KMS-11 (cell line): ENCODE results near the gene GDF7.

ENCODE experiments used
- H2AFZ ChIP-seq: fragments of 200-600 bp; sonication (generic); 2 replicates; pipeline ENCODE4 v1.6.1; 2016; ENCODE audit warnings: antibody characterized with exemption, mixed run types, low read depth
- H3K27ac ChIP-seq: fragments of 200-600 bp; sonication (generic); 2 replicates; pipeline ENCODE4 v1.6.1; 2016; ENCODE audit warnings: mild to moderate bottlenecking, mixed run types
- H3K27me3 ChIP-seq: fragments of 200-600 bp; sonication (generic); 2 replicates; pipeline ENCODE4 v1.6.1; 2017; ENCODE audit warnings: mild to moderate bottlenecking, low read depth, mixed run types, moderate library complexity; ENCODE audit not compliant: insufficient read depth
- H3K36me3 ChIP-seq: fragments of 200-600 bp; sonication (generic); 2 replicates; pipeline ENCODE4 v1.6.1; 2017; ENCODE audit warnings: mild to moderate bottlenecking, mixed run types; ENCODE audit not compliant: insufficient read depth
- H3K4me1 ChIP-seq: fragments of 200-600 bp; sonication (generic); 2 replicates; pipeline ENCODE4 v1.6.1; 2016; ENCODE audit warnings: mild to moderate bottlenecking, low read depth, mixed run types; ENCODE audit not compliant: poor library complexity, severe bottlenecking
- H3K4me2 ChIP-seq: fragments of 200-600 bp; sonication (generic); 2 replicates; pipeline ENCODE4 v1.7.0; 2016; ENCODE audit warnings: mild to moderate bottlenecking, mixed run types
- H3K4me3 ChIP-seq: fragments of 200-600 bp; sonication (generic); IDR thresholded peaks from 2 replicates; pipeline ENCODE4 v1.6.1; 2017; ENCODE audit warnings: low read depth, low read length, mixed read lengths; ENCODE audit not compliant: insufficient read depth
- H3K79me2 ChIP-seq: fragments of 200-600 bp; sonication (generic); 2 replicates; pipeline ENCODE4 v1.6.1; 2016; ENCODE audit warnings: low read depth, mixed run types; ENCODE audit not compliant: insufficient read depth
- H3K9ac ChIP-seq: fragments of 200-600 bp; sonication (generic); 2 replicates; pipeline ENCODE4 v1.6.1; 2016; ENCODE audit warnings: mild to moderate bottlenecking, mixed run types
- H4K20me1 ChIP-seq: fragments of 200-600 bp; sonication (generic); 2 replicates; pipeline ENCODE4 v1.6.1; 2016; ENCODE audit warnings: mild to moderate bottlenecking, mixed run types; ENCODE audit not compliant: insufficient read depth
- CTCF ChIP-seq: fragments of 200-600 bp; sonication (generic); conservative IDR thresholded peaks from 2 replicates; pipeline ENCODE4 v1.6.1; 2017; ENCODE audit warnings: low read depth, mild to moderate bottlenecking, antibody characterized with exemption, low read length, moderate library complexity, mixed read lengths

The GDF7 gene

GRCh38 chr2:20645301-20645701, 21.6 kb upstream of the GDF7 start:
- no peaks in the 10 kb centered on the region for H4K20me1 ChIP-seq

GRCh38 chr2:20645761-20646160, 21.2 kb upstream of the GDF7 start:
- no peak overlapping the region for H2AFZ ChIP-seq
- no peak overlapping the region for H3K4me2 ChIP-seq
- H3K27ac ChIP-seq, result no peak overlapping the region
- H3K36me3 ChIP-seq, result no peaks in the 10 kb centered on the region
- H3K9ac ChIP-seq, result no peak overlapping the region
- H3K27me3 ChIP-seq, result no peaks in the 10 kb centered on the region
- H3K4me1 ChIP-seq, result peaks cover 5% of the 10 kb centered on the region
- no peak overlapping the region for H3K4me3 ChIP-seq
- no peaks in the 10 kb centered on the region for H4K20me1 ChIP-seq
- TF ChIP-seq CTCF, result no peak
- H3K79me2 ChIP-seq, result no peaks in the 10 kb centered on the region; the same call in 1 of the 2 replicates

More at GRCh38 chr2:20645301-20645701, 21.6 kb upstream of the GDF7 start:
- TF ChIP-seq CTCF, result no peak
- Histone ChIP-seq H3K36me3 (no peaks in the 10 kb centered on the region), H2AFZ (no peak overlapping the region), H3K27ac (no peak overlapping the region), H3K9ac (no peak overlapping the region), H3K27me3 (no peaks in the 10 kb centered on the region), H3K4me2 (no peak overlapping the region), H3K79me2 (no peaks in the 10 kb centered on the region; the same call in 1 of the 2 replicates), H3K4me3 (no peak overlapping the region), H3K4me1 (peaks cover 5% of the 10 kb centered on the region)

GRCh38 chr2:20646446-20646845, 20.5 kb upstream of the GDF7 start:
- Histone ChIP-seq H3K9ac (no peak overlapping the region), H3K27me3 (no peaks in the 10 kb centered on the region), H2AFZ (no peak overlapping the region), H3K4me2 (no peak overlapping the region), H3K4me3 (no peak overlapping the region), H3K27ac (no peak overlapping the region), H3K79me2 (no peaks in the 10 kb centered on the region; the same call in 1 of the 2 replicates), H3K36me3 (no peaks in the 10 kb centered on the region), H4K20me1 (no peaks in the 10 kb centered on the region), H3K4me1 (peaks cover 6% of the 10 kb centered on the region)
- no peak for TF ChIP-seq CTCF

- Histone ChIP-seq H3K27ac (no peak overlapping the region), H3K9ac (no peak overlapping the region), H3K4me2 (no peak overlapping the region), H3K79me2 (no peaks in the 10 kb centered on the region; the same call in 1 of the 2 replicates), H3K27me3 (no peaks in the 10 kb centered on the region), H3K4me1 (peaks cover 10% of the 10 kb centered on the region), H3K36me3 (no peaks in the 10 kb centered on the region), H3K4me3 (no peak overlapping the region), H4K20me1 (no peaks in the 10 kb centered on the region), H2AFZ (no peak overlapping the region)
- no peak for TF ChIP-seq CTCF
Observed at GRCh38 chr2:20647211-20647610, 19.7 kb upstream of the GDF7 start.
